Measurements from ENCODE around the gene VAMP2. TPM values are rescaled to one million over a fixed set of nuclear protein-coding genes. Genes with fewer than 3 reads are reported as not detected.

Gene VAMP2
- total and polyA plus RNA-seq, 9 of the 15 experiments (the other 6 are each of a cell fraction or from before 2014, with no cell fraction given): 2.3 to 31.8 (median 6.0) TPM

GRCh38 chr17:8166731-8167130 is 4.0 kb upstream of the VAMP2 start:
- no peak overlapping the region for H3K4me3 ChIP-seq
- WGBS (ENCODE audit: insufficient coverage, low coverage, missing lambda C conversion rate): 76% methylated on average over 4 of the region's 6 CpGs
- ChIA-PET CTCF (ENCODE audit: low intra/inter-chr PET ratio) (no interaction called here), POLR2A (no interaction called here)
- H3K4me2 ChIP-seq (ENCODE audit: insufficient read depth, low read length): no peak overlapping the region
- in situ Hi-C loops (cut with MboI) (no loop called here), intact Hi-C loops (cut with micrococcal nuclease) (no loop called here)
- H3K9me3 ChIP-seq (replicated peaks; ENCODE audit: control insufficient read depth, insufficient read depth, low read depth, low read length): no peaks in the 10 kb centered on the region
- H3K9ac ChIP-seq (ENCODE audit: insufficient read depth in 1 of 2, low read depth in 2 of 2, low read length in 2 of 2): peak overlapping the region in 1 of 2 experiments; percentile 76; a peak in 2 of 4 replicates
- H2AFZ ChIP-seq (ENCODE audit: low read depth, low read length): no peak overlapping the region
- peaks cover 3% of the 10 kb centered on the region; the same call in 2 of the 3 replicates for H3K36me3 ChIP-seq (ENCODE audit: control insufficient read depth, insufficient read depth, low read length)
- no peak overlapping the region for H3K27ac ChIP-seq (ENCODE audit: extremely low read depth, low read depth, low read length)
- FAIRE-seq (no peak), DNase-seq (ENCODE audit: extremely low read depth in 1 of 4, low spot score in 3 of 4) (no peak), ATAC-seq (no peak)
- no peaks in the 10 kb centered on the region for H3K27me3 ChIP-seq (ENCODE audit: control insufficient read depth in 2 of 2, insufficient read depth in 2 of 2, low read length in 2 of 2)
- TF ChIP-seq DPF2 (IDR thresholded peaks at IDR 0.05) (no peak), ELF1 (tag; IDR thresholded peaks at IDR 0.05) (no peak), SIN3B (IDR thresholded peaks at IDR 0.05; ENCODE audit: low read depth) (no peak), EZH2 (IDR thresholded peaks at IDR 0.05; ENCODE audit: borderline replicate concordance, low read depth, low read length) (no peak), TCF15 (CRISPR knock-in tag; IDR thresholded peaks at IDR 0.05) (no peak), PHB2 (IDR thresholded peaks at IDR 0.05; ENCODE audit: low read depth) (no peak), DEAF1 (CRISPR knock-in tag; IDR thresholded peaks at IDR 0.05) (no peak), HNRNPL (IDR thresholded peaks at IDR 0.05; ENCODE audit: low read depth, low read length) (no peak), ZC3H11A (IDR thresholded peaks at IDR 0.05; ENCODE audit: low read depth, low read length) (no peak)
- peaks cover 2% of the 10 kb centered on the region for H3K9me1 ChIP-seq (ENCODE audit: control insufficient read depth, insufficient read depth, low read length)
- H3K79me2 ChIP-seq (ENCODE audit: control insufficient read depth, insufficient read depth, low read length): peaks cover 10% of the 10 kb centered on the region
- no TSS peak for BruUV-seq (replicated peaks)
- peaks cover 19 to 49% of the 10 kb centered on the region in 2 experiments for H3K4me1 ChIP-seq (replicated peaks in 1 of 2; ENCODE audit: control insufficient read depth in 2 of 2, insufficient read depth in 2 of 2, low read length in 2 of 2)
- H4K20me1 ChIP-seq (replicated peaks; ENCODE audit: control insufficient read depth, insufficient read depth, low read length): 0 out of 2 replicates have a peak, but pooled peaks cover 3% of the 10 kb centered on the region
